ENCODE data around the gene KCNJ10.
"Not testable (repeated sequence)": the region's sequence is repeated elsewhere in the genome, so short reads cannot be mapped to it uniquely, and the experiment has no call there.

KCNJ10 gene

GRCh38 chr1:160061369-160062229, 8.4 kb downstream of the KCNJ10 start:
- H3K9me3 Mint-ChIP-seq: no peaks in the 10 kb centered on the region
- DNase-seq (ENCODE audit: low spot score in 2 of 2): no peak
- no peak overlapping the region for H3K4me3 Mint-ChIP-seq
- no peak overlapping the region for H3K27ac Mint-ChIP-seq
- no peaks in the 10 kb centered on the region for H3K4me1 Mint-ChIP-seq
- no peak for ATAC-seq
- no peaks in the 10 kb centered on the region for H3K36me3 Mint-ChIP-seq

GRCh38 chr1:160058087-160058486, 11.9 kb downstream of the KCNJ10 start:
- ATAC-seq (no peak), DNase-seq (ENCODE audit: low spot score in 2 of 2) (no peak)
- Mint-ChIP-seq H3K27ac (no peak overlapping the region), H3K4me3 (no peak overlapping the region), H3K9me3 (no peaks in the 10 kb centered on the region), H3K36me3 (no peaks in the 10 kb centered on the region), H3K4me1 (no peaks in the 10 kb centered on the region)

DNA sequence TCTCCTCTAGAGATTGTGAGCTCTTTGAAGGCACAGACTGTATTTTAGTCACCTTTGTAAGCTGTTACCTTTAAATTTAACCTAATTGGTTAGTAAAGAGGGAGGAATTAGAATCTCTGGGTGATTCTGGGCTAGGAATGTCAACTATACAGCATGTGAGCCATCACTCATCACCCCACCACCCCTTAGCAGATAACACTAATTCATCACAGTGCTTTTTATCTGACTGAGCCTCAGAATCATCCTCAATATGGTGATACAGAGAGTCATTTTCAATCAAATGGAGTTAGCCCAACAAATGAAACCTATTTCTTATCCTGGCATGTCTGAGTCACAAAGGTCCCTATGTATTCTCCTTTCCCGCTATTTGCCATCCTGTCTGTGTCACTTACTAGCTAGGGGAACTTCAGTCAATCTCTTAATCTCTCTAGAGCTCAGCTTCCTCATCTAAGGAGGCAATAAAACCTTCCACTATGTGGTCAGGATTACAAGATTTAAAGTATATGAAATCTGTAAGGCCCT, 13.3 kb downstream of the KCNJ10 start:
- Mint-ChIP-seq H3K9me3 (no peaks in the 10 kb centered on the region), H3K36me3 (no peaks in the 10 kb centered on the region), H3K27ac (no peak overlapping the region), H3K4me3 (no peak overlapping the region), H3K4me1 (no peaks in the 10 kb centered on the region)
- ATAC-seq (no peak), DNase-seq (ENCODE audit: low spot score in 2 of 2) (no peak)

GRCh38 chr1:160053548-160054365, 16.2 kb downstream of the KCNJ10 start:
- Mint-ChIP-seq H3K36me3 (no peaks in the 10 kb centered on the region), H3K9me3 (no peaks in the 10 kb centered on the region), H3K27ac (no peak overlapping the region), H3K4me1 (no peaks in the 10 kb centered on the region), H3K4me3 (no peak overlapping the region)
- DNase-seq (ENCODE audit: low spot score in 2 of 2): no peak
- ATAC-seq: no peak

DNA sequence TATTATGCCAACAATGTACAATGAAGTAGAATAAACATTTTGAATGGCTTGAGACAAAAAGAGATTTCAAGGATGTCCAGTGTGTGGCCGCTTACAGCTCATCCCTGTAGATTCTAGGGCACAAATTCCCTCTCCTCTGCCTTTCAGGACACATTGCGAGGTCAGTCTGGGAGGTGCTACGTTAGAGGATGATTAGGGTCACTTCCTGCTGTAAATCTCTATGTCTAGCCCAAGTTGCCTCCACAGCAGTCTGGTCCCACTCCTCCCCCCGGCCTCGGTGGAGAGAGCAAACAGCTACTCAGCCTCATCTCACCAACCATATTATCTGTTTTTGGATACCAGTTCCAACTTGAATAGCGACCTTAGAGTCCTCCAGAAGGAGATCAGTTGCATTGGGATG, 17.0 kb downstream of the KCNJ10 start:
- DNase-seq (ENCODE audit: low spot score in 2 of 2) (no peak), ATAC-seq (no peak)
- Mint-ChIP-seq H3K27ac (no peak overlapping the region), H3K4me3 (no peak overlapping the region), H3K36me3 (no peaks in the 10 kb centered on the region), H3K9me3 (no peaks in the 10 kb centered on the region), H3K4me1 (no peaks in the 10 kb centered on the region)

DNA sequence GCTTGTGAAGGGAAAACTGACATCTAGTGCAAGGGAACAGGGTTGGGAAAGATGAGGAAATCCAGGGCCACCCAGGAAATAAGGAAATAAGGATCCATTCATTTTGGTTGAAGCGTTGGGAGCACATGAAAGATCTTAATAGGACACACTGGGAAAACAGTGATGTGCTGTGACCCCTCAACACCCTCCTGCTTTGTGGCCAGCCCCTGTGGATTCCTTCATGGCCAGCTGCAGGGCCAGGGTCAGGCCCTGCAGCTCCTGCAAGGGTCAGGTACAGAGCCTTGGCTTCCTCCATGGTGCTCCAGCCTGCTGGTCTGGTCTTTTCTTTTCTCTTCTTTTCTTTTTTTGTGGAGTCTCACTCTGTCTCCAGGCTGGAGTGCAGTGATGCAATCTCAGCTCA, 19.3 kb downstream of the KCNJ10 start:
- no peak overlapping the region for H3K4me3 Mint-ChIP-seq
- H3K9me3 Mint-ChIP-seq: no peaks in the 10 kb centered on the region
- H3K36me3 Mint-ChIP-seq: no peaks in the 10 kb centered on the region
- ATAC-seq: no peak
- peaks cover 14% of the 10 kb centered on the region for H3K4me1 Mint-ChIP-seq
- no peak for DNase-seq (ENCODE audit: low spot score in 2 of 2)
- H3K27ac Mint-ChIP-seq: no peak overlapping the region

- not testable (repeated sequence) for H3K4me3 Mint-ChIP-seq; H3K27ac Mint-ChIP-seq; DNase-seq (ENCODE audit: low spot score in 2 of 2); H3K36me3 Mint-ChIP-seq; ATAC-seq; H3K9me3 Mint-ChIP-seq
- peaks cover 14% of the 10 kb centered on the region for H3K4me1 Mint-ChIP-seq
Measured at GRCh38 chr1:160050182-160050581, 19.8 kb downstream of the KCNJ10 start.

GRCh38 chr1:160049101-160049500, 20.9 kb downstream of the KCNJ10 start:
- no peak overlapping the region for H3K27ac Mint-ChIP-seq
- H3K9me3 Mint-ChIP-seq: no peaks in the 10 kb centered on the region
- DNase-seq (ENCODE audit: low spot score in 2 of 2) (no peak), ATAC-seq (no peak)
- H3K4me1 Mint-ChIP-seq: peaks cover 14% of the 10 kb centered on the region
- H3K36me3 Mint-ChIP-seq: no peaks in the 10 kb centered on the region
- H3K4me3 Mint-ChIP-seq: no peak overlapping the region

DNA sequence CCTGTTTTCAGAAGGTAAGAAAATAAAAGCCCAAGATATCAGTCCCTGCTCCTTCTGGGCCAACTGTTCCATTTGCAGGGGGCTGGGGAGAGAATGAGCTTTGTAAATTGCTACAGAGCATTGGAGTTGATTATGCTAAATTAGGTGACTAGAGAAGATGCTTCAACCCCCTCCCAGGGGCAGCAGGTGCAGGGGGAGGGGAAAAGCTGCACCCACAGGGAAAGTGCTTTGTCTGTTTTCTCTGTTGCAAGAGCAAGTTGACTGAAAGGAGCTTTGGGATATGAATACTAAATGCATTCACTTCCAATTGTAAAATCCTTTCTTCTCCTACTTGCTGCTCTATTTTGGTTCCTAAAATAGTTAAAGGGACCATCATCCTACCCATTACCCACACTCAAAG, 21.6 kb downstream of the KCNJ10 start:
- H3K4me3 Mint-ChIP-seq: no peak overlapping the region
- H3K27ac Mint-ChIP-seq: no peak overlapping the region
- H3K4me1 Mint-ChIP-seq: peaks cover 14% of the 10 kb centered on the region
- ATAC-seq: no peak
- no peak for DNase-seq (ENCODE audit: low spot score in 2 of 2)
- no peaks in the 10 kb centered on the region for H3K36me3 Mint-ChIP-seq
- H3K9me3 Mint-ChIP-seq: no peaks in the 10 kb centered on the region

- Mint-ChIP-seq H3K9me3 (no peaks in the 10 kb centered on the region), H3K4me1 (peaks cover 14% of the 10 kb centered on the region), H3K27ac (peak overlapping the region; percentile 79), H3K36me3 (no peaks in the 10 kb centered on the region), H3K4me3 (peak overlapping the region; percentile 54)
- DNase-seq (ENCODE audit: low spot score in 2 of 2) (no peak), ATAC-seq (no peak)
Measured at GRCh38 chr1:160047111-160047991, 22.6 kb downstream of the KCNJ10 start.

- Mint-ChIP-seq H3K36me3 (no peaks in the 10 kb centered on the region), H3K9me3 (no peaks in the 10 kb centered on the region), H3K27ac (peak overlapping the region; percentile 79), H3K4me3 (peak overlapping the region; percentile 54), H3K4me1 (peaks cover 14% of the 10 kb centered on the region)
- peak; percentile 76 for ATAC-seq
- peak; percentile 20 to 65 for DNase-seq (ENCODE audit: low spot score in 2 of 2)
Measured at GRCh38 chr1:160046494-160047110, 23.4 kb downstream of the KCNJ10 start.

- no peak for ATAC-seq
Measured at GRCh38 chr1:160045653-160046052, 24.3 kb downstream of the KCNJ10 start.

GRCh38 chr1:160043543-160043942, 26.4 kb downstream of the KCNJ10 start:
- no peak overlapping the region for H3K27ac Mint-ChIP-seq
- H3K36me3 Mint-ChIP-seq: no peaks in the 10 kb centered on the region
- no peaks in the 10 kb centered on the region for H3K9me3 Mint-ChIP-seq
- no peak for ATAC-seq
- peaks cover 14% of the 10 kb centered on the region for H3K4me1 Mint-ChIP-seq
- H3K4me3 Mint-ChIP-seq: no peak overlapping the region
- DNase-seq (ENCODE audit: low spot score in 2 of 2): no peak

More at GRCh38 chr1:160045653-160046052, 24.3 kb downstream of the KCNJ10 start:
- Mint-ChIP-seq H3K9me3 (no peaks in the 10 kb centered on the region), H3K27ac (no peak overlapping the region), H3K4me3 (no peak overlapping the region), H3K4me1 (peaks cover 14% of the 10 kb centered on the region), H3K36me3 (no peaks in the 10 kb centered on the region)
- DNase-seq (ENCODE audit: low spot score in 2 of 2): no peak

DNA sequence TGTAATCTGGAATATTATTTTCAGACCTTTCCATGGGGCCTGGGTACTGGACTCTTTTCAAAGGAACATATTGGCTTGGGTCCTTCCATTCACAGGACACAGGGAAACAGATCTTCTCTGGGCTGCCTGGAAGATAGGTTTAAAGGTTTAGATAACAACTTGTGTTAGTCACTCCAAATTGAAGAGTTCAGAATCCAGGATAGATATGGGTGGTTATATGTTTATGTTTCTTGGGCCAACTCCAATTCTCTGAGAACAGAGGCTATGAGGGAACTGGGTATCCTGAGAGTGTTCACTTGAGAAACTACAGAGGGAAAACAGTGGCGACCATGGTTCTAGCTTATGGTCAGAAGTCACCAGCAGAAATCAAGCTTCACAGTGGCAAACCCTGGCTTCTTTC, 29.5 kb downstream of the KCNJ10 start:
- Mint-ChIP-seq H3K4me1 (no peaks in the 10 kb centered on the region), H3K36me3 (no peaks in the 10 kb centered on the region), H3K4me3 (no peak overlapping the region), H3K27ac (no peak overlapping the region), H3K9me3 (no peaks in the 10 kb centered on the region)
- DNase-seq (ENCODE audit: low spot score in 2 of 2) (no peak), ATAC-seq (no peak)

All from stimulated activated effector memory CD8-positive, alpha-beta T cell treated with anti-CD3 and anti-CD28 coated beads, Interleukin-12 subunit alpha, Interleukin-12 subunit beta, amount 100 ng/mL, for 72 hours (primary cell).